Small intestine (tissue), 7 donors: ENCODE data around the gene STXBP3. TPM values are rescaled to one million over a fixed set of nuclear protein-coding genes. Genes with fewer than 3 reads are reported as not detected.

Experiments
- DNase-seq, 2 donors: peaks; one replicate each; pipeline versions ENCODE4 v3.0.0 to v3.0.0-alpha.2; 2013
- FAIRE-seq: peaks from 2 replicates; lab custom pipeline; 2012; peaks lifted over from hg19 to GRCh38; lab: Jason Lieb, UNC
- H3K27ac ChIP-seq, 3 donors: one replicate each; pipeline ENCODE4 v1.5.1; 2013; ENCODE audit warnings: low read length in 2 of 3, mild to moderate bottlenecking in 2 of 3, control low read depth in 1 of 3, inconsistent platforms in 1 of 3, low read depth in 1 of 3, moderate library complexity in 1 of 3
- H3K27me3 ChIP-seq, 3 donors: one replicate each; pipeline ENCODE4 v1.6.1; 2013; ENCODE audit warnings: low read length in 3 of 3, inconsistent platforms in 1 of 3; ENCODE audit not compliant: control insufficient read depth in 3 of 3, insufficient read depth in 3 of 3
- H3K36me3 ChIP-seq, 3 donors: one replicate each; pipeline ENCODE4 v1.6.1; 2013; ENCODE audit warnings: low read length in 3 of 3, inconsistent platforms in 1 of 3, low read depth in 1 of 3, mild to moderate bottlenecking in 1 of 3, moderate library complexity in 1 of 3; ENCODE audit not compliant: control insufficient read depth in 3 of 3, insufficient read depth in 2 of 3
- H3K4me1 ChIP-seq, 3 donors: one replicate each; pipeline ENCODE4 v1.6.1; 2013; ENCODE audit warnings: low read length in 2 of 3, inconsistent platforms in 1 of 3, low read depth in 1 of 3, mild to moderate bottlenecking in 1 of 3, moderate library complexity in 1 of 3; ENCODE audit not compliant: control insufficient read depth in 3 of 3, insufficient read depth in 2 of 3
- H3K4me3 ChIP-seq, 3 donors: one replicate each; pipeline ENCODE4 v1.5.1; 2013; ENCODE audit warnings: low read length in 3 of 3, control low read depth in 1 of 3, inconsistent platforms in 1 of 3, low read depth in 1 of 3, mild to moderate bottlenecking in 1 of 3, moderate library complexity in 1 of 3
- H3K9me3 ChIP-seq, 2 donors: one replicate each; pipeline ENCODE4 v1.6.1; 2013; ENCODE audit warnings: low read depth in 1 of 2, low read length in 1 of 2; ENCODE audit not compliant: control insufficient read depth in 2 of 2, insufficient read depth in 1 of 2
- WGBS, 3 donors: extraction: QIAGEN DNeasy Blood & Tissue Kit; methylation state at CpG; one replicate each; pipeline ENCODE4 v1.1.7; 2013; 5-methylcytosine and 5-hydroxymethylcytosine counted together
- polyA plus RNA-seq, 4 donors: library from polyadenylated mRNA; stranded (reverse) in 3 of 4; unstranded in 1 of 4; fragments of 200-250 nt in 3 of 4; fragments of 120-200 nt in 1 of 4; gene quantifications; one replicate each; pipeline versions ENCODE4 v1.2.1 to v1.2.3, GENCODE V29; 2013
- donor health status: healthy with polysubstance abuse.
- donor health status: control.
- donor health status: control.
- donor health status: Bipolar disorder and iron deficiency.
- donor health status: healthy.

Gene STXBP3
- polyA plus RNA-seq, 4 donors = 29.1 to 54.6 (median 48.3) TPM

DNA sequence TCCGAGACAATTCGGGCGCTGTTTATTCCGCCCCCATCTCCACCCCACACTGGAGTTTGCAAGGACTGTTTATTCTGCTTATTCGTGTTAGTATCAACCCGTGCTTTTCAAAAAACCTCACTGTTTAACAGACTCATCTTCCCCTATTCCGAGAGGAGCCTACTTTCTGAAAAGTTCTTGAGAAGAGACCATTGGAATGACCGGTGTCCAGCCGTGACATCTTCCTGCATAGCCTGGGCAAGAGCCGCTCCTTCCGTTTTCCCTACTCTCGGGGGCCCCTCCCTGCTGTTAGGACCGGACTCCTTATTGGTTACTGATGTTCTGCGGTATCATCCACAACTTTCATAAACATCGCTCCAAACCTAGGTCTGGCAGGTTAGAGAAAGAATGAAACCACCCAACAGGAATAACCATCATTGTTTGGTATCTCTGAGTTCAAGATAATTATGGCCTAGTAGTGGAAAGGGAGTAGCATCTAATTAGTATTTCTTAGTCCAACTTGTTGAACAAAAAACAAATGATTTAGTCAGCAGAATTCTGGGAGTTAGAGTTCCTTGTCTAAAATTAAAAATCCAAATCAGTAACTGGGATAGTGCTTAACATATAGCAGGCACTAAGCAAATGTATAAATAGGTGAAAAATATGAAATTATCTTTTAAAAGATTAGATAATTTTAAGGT lies 837 bp downstream of the STXBP3 start:
- Histone ChIP-seq H3K4me3 (peak overlapping the region; percentile 50 to 92 (median 64)), H3K27me3 (peaks cover 0 to under 1% (median 0%) of the 10 kb centered on the region in 3 donors), H3K9me3 (no peaks in the 10 kb centered on the region), H3K36me3 (peaks cover 0 to 5% (median under 1%) of the 10 kb centered on the region in 3 donors), H3K27ac (peak overlapping the region; percentile 96 to 99 (median 97)), H3K4me1 (no peaks in the 10 kb centered on the region)
- DNase-seq = peak; percentile 78 to 87
- FAIRE-seq = no peak
- 0 to 1% (median 0%) methylated on average over 15 of the region's 15 CpGs for WGBS, 3 donors

DNA sequence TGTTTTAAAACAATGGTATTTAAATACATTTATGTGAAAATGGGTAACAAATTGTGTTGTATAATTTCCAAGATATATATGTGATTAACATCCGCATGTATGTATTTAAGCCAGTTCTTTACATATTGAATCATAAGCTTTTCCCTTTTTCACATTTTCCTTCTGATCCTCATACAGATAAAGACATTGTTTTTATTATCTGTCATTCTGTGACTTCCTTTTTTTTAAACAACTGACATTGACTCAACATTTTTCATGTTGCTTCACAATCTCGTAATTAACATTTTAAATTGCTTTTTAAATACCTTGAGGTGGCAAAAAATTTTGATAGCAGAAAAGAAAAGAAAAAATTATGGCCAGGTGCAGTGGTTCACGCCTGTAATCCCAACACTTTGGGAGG lies 1.4 kb downstream of the STXBP3 start:
- H3K36me3 ChIP-seq = peaks cover 0 to 5% (median 2%) of the 10 kb centered on the region in 3 donors
- H3K4me1 ChIP-seq = no peaks in the 10 kb centered on the region
- 83 to 85% (median 83%) methylated on average over 3 of the region's 3 CpGs for WGBS, 3 donors
- no peaks in the 10 kb centered on the region for H3K9me3 ChIP-seq
- H3K27me3 ChIP-seq = no peaks in the 10 kb centered on the region
- no peak for DNase-seq
- H3K27ac ChIP-seq = peak overlapping the region in 1 of 3 donors; percentile 99
- no peak overlapping the region for H3K4me3 ChIP-seq
- FAIRE-seq = no peak

GRCh38 chr1:108749081-108749480 lies 2.6 kb downstream of the STXBP3 start:
- WGBS, 3 donors = 79 to 87% (median 81%) methylated on average over 4 of the region's 4 CpGs
- peaks cover 0 to 8% (median 2%) of the 10 kb centered on the region in 3 donors for H3K36me3 ChIP-seq
- FAIRE-seq (no peak), DNase-seq (no peak)
- no peaks in the 10 kb centered on the region for H3K27me3 ChIP-seq
- H3K4me3 ChIP-seq = no peak overlapping the region
- H3K9me3 ChIP-seq = no peaks in the 10 kb centered on the region
- H3K4me1 ChIP-seq = no peaks in the 10 kb centered on the region
- H3K27ac ChIP-seq = no peak overlapping the region

GRCh38 chr1:108750476-108751181 lies 4.2 kb downstream of the STXBP3 start:
- FAIRE-seq (no peak), DNase-seq (no peak)
- Histone ChIP-seq H3K4me1 (no peaks in the 10 kb centered on the region), H3K27me3 (no peaks in the 10 kb centered on the region), H3K36me3 (peaks cover 0 to 9% (median 2%) of the 10 kb centered on the region in 3 donors), H3K9me3 (no peaks in the 10 kb centered on the region), H3K4me3 (no peak overlapping the region), H3K27ac (no peak overlapping the region)
- 78 to 94% (median 90%) methylated on average over 1 of the region's 1 CpG for WGBS, 3 donors

DNA sequence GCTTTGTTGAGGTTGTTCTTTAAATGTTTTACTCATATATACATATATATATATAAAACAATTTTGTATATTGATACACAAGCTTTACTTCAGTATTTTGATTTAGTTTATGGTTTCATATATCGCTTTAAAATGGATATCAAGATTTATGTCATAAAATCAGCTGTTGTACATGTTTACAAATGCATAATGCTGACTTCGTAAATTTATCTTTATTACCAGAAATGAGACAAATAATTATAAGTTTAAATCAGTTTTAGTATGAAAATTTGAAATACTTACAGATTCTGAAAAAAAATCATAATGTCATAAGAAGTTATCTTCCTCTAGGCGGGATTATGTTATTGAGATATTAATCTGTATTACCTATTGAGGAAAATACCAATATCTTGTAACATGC lies 6.9 kb downstream of the STXBP3 start:
- Histone ChIP-seq H3K9me3 (no peaks in the 10 kb centered on the region), H3K4me1 (no peaks in the 10 kb centered on the region), H3K27ac (no peak overlapping the region), H3K27me3 (no peaks in the 10 kb centered on the region), H3K4me3 (no peak overlapping the region), H3K36me3 (peaks cover 0 to 6% (median 2%) of the 10 kb centered on the region in 3 donors)
- DNase-seq (no peak), FAIRE-seq (no peak)
- WGBS, 3 donors = 73 to 81% (median 78%) methylated on average over 3 of the region's 3 CpGs

GRCh38 chr1:108758796-108759195 lies 12.3 kb downstream of the STXBP3 start:
- FAIRE-seq = no peak
- H3K9me3 ChIP-seq = no peaks in the 10 kb centered on the region
- H3K4me1 ChIP-seq = no peaks in the 10 kb centered on the region
- no peak overlapping the region for H3K4me3 ChIP-seq
- no peaks in the 10 kb centered on the region for H3K27me3 ChIP-seq
- no peak for DNase-seq
- H3K27ac ChIP-seq = no peak overlapping the region
- H3K36me3 ChIP-seq = peaks cover 0 to 14% (median 8%) of the 10 kb centered on the region in 3 donors

GRCh38 chr1:108767115-108767514 lies 20.6 kb downstream of the STXBP3 start:
- no peaks in the 10 kb centered on the region for H3K9me3 ChIP-seq
- FAIRE-seq = no peak
- H3K27ac ChIP-seq = no peak overlapping the region
- no peak overlapping the region for H3K4me3 ChIP-seq
- H3K27me3 ChIP-seq = no peaks in the 10 kb centered on the region
- no peaks in the 10 kb centered on the region for H3K4me1 ChIP-seq
- no peak for DNase-seq
- peaks cover 13 to 20% (median 18%) of the 10 kb centered on the region in 3 donors for H3K36me3 ChIP-seq
- WGBS, 3 donors = 61 to 77% (median 69%) methylated on average over 1 of the region's 1 CpG

GRCh38 chr1:108767708-108768107 lies 21.2 kb downstream of the STXBP3 start:
- DNase-seq = no peak
- Histone ChIP-seq H3K9me3 (no peaks in the 10 kb centered on the region), H3K36me3 (peaks cover 13 to 20% (median 16%) of the 10 kb centered on the region in 3 donors), H3K27me3 (no peaks in the 10 kb centered on the region), H3K27ac (no peak overlapping the region), H3K4me3 (no peak overlapping the region), H3K4me1 (no peaks in the 10 kb centered on the region)
- 81 to 89% (median 88%) methylated on average over 3 of the region's 3 CpGs for WGBS, 3 donors
- FAIRE-seq = no peak
